Ramos (cell line): Measurements from ENCODE around the gene PTPN21.

ENCODE experiments used
- in situ Hi-C: fragments of 300-500 bp; cut with MboI; formaldehyde crosslinking; loops from one replicate; pipeline ENCODE4 v1.14.3; 2022; ENCODE audit warnings: low sequenced_read_pairs; ENCODE audit not compliant: unreplicated experiment

PTPN21 gene

DNA sequence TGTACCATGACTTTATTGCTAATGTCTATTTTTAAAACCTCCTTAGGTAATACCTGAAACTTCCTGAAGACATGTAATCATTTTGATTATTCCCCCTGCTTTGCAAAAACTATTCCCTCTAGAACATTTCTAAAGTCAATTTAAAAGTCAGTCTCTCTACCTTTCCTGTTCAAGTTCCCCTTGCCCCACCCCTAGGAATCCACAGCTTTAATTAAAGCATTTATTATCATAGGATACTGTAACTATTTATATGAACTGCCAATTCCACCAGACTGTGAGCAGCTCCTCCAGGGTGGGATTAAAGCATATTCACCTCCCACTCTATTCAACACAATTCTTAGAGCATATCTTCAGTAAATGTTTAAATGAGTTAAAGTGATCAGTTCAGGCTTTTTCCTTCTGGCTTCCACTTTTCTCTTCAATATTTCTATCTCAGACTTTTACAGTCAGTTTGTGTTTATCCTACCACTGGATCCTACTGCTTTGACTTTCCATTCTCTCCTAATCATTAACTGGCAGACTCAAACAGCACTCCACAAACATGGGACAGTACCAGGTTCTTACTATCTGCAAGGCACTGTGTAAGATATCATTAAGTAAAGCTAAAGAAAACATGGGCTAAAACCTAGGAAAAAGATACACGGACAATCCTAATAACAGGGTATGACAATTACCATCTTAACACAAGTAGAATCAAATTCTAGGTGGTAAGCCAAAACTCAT, 39.1 kb downstream of the PTPN21 start:
- in situ Hi-C loops = no loop called here

DNA sequence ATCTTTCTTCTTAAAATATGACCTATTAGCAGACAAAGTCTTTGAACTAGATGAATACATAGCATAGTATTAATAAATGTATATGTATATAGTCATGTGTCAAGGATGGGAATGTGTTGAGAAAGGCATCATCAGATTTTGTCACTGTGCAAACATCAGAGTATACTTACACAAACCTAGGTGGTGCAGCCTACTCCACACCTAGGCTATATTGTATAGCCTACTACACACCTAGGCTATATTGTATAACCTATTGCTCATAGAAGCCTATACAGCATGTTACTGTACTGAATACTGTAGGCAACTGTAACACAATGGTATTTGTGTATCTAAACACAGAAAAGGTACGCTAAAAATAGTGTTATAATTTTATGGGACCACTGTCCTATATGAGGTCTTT, 47.6 kb downstream of the PTPN21 start:
- in situ Hi-C loops = no loop called here

DNA sequence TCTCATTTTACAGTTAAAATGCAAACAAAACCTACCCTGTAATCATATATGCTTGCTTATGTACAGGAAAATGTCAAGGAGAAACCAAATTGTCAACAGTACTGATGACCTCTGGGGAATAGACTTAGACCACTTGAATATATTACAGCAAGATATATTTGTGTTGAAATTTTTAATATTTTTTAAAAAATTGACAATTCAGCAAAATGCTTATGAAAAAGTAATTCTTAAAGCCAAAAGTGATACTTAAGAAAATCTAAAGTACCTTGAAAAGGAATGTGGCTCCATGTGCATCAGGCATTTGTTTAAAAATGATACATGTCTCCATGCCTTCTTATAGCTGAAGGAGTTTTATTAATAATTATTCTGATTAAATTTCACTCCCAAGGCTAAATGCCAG, 49.2 kb downstream of the PTPN21 start:
- in situ Hi-C loops = no loop called here

DNA sequence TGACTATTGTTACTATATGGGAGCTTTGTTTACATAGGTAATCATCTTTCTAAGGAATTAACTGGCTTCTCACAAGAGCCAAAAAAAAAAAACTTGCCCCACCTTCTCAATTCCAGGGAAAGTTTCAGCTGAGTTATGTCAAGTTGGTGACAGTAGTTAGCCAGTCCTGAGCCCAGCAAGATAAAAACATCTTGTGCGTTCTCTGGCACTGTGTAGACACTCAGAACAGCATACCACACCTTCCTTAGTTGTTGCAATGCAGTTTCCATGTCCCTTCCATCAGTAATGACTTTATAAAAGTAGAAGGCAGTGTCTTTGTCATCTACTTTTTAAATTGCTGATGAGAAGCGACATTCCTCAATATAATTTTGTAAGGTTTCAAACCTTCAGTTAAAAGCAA, 50.2 kb downstream of the PTPN21 start:
- in situ Hi-C loops = no loop called here

DNA sequence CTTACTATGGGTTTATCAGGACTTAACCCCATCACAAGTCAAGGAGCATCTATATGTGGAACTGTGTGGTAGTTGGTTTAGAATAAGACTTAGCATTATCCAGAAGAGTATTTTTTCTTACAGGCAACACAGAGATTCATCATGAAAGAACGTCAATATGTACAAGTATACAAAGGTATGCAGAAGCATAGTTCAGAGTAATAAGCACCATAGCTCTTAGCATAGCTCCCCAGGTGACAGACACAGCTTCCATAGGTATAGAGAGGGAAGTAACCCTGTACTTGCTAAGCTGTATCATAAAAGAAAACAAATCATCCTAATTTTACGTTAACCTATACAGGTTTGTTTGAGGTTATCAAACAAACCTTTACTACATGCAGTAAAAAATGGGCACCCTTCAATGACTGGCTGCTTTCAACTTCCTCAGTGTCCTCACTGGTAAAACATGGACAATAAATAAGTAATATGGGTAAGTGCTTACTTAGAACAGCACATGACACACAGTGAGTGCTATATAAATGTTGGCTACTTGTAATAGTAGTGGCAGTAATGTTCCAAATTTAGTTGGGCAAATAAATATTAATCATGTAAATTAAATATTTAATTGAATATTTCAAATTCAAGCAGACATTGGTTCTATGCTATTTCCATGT, 50.9 kb downstream of the PTPN21 start:
- in situ Hi-C loops = no loop called here

DNA sequence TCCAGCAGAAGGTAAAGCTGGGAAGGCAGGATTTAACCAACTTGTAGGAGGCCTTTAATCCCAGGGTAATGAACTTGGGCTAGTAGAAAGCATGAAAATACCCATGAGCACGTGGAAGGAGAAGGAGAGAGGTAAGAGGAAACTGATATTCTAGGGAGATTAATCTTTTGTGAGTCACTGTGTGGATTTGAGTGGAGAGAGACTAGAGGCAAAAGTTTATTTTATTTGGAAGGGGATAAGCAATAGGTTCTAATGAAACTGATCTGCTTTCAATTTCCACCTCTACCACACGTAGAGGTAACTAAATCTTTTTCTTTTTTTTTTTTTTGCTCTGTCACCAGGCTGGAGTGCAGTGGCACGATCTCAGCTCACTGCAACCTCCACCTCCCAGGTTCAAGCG, 52.1 kb downstream of the PTPN21 start:
- in situ Hi-C loops = no loop called here

DNA sequence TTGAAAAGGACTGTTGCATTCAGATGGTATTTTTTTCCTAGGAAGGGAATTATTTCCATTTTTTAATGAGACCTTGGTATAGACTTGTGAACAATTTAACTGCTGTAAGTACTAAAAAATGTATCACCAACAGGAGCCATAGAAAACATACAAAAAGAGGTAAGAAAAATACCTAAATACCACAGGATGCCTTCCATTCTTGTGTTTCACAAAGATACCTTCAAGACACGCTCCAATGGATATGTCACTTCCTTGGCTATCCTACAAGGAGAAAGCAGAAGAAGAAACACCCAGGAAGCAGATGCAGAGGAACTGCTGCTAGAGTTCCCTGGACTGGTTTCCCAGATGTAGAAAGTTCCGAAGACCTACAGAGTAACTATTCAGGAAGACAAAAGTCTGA, 54.2 kb downstream of the PTPN21 start:
- in situ Hi-C loops = no loop called here

DNA sequence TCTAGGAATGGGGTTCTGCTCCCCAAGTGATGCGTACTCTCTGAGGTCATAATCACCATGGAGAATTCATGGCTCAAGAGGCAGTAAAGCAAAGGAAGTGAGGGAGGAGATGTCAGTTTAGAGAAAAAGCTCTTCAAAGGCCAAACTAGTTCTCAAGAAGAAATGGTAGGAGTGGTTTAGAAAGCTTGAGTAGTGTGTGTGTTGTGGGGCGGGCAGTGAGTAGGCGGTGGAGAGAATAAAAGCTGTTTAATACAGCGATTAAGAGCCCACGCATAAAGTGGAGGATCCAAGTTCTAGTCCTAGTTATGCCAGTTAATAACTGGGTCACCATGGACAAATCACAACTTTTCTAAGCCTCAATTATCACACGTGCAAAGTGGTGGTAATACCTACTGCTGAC, 55.6 kb downstream of the PTPN21 start:
- in situ Hi-C loops = no loop called here

DNA sequence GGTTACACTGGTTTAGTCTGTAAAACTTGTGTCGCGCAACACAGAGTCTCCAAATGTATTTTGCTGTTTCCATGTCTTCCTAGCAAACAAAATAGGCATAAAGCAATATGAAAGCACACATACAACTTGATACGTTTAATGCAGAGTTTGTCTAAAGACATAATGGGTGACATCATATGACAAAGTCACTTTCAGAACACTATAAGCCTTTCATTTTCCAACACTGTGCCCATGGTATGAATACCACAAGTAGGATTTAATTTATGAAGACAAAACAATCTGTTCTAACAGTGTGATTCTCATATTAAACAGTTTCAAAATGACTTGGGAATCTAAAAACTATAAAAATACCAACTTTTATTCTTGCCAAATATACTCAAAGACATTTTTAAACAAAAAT, 58.4 kb downstream of the PTPN21 start:
- in situ Hi-C loops = no loop called here

DNA sequence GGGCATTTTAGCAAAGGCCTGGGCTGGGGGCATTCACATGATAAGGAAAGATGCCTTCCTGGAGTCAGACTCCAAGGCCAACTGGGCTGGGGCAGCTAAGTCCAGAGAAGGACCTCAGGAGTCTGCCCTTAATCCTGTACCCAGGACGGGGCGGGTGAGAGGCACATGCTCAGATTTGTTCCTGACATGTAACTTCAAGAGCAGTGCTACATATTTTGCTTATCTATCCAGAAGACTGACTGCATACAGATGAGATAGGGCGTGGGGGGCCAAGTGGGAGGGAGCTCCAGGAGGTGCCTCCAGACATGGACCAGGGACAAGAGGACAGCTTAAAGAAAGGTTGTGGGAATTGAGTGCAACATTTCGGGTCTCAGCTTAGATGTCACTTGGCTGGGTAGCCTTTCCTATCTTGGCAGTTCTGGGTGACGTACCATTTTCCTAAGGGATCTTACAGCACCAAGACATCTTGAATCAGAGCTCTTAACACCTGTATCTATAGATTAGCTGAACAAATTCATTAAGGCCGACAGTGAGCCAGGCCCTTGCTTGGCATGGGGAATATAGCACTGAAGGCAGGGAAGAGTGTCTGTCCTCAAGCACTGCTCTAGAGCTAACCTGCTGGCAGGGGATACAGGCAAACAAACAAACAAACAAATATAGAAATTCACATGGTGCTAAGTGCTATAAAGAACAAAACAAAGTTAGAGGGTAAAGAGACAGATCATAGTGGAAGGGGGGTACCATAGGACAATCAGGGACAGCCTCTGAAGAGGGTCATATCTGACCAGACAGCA, 61.2 kb downstream of the PTPN21 start:
- in situ Hi-C loops = no loop called here

DNA sequence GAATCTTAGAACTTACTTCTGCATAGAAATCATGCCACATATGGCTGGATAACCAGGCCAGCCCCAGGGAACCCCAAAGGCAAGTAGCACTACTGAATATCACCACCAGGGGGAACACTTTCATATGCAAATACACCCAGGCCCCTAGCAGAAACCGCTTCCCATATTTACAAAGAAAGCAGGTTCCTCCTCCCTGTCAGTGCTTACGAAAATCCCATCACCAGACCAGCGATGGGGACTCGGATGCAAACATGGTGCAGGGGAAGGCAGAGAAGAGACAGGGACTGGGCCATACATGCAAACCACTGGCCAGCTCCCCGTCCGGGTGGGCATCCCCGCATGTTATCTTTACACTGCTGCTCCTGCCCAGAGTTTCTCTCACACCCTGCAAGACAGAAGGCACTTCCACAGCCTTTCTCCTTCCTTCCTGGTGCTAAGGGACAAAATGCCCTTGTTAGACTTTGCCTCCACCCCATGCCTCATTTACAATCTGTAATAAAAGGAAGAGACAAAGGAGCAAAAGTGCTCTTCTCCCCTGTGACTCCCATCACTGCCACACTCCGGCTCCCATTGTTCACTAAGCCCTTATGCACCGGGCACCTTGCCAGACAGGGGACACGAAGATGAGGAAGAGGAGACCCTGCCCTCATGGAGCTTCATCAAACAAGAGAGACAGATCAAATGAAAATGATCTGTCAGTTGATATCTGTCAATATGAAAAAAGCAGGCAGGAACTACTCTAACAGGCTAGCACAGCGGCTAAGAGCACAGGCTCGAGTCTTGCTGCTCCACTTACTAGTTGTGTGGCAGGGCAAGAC, 62.3 kb downstream of the PTPN21 start:
- in situ Hi-C loops = no loop called here

DNA sequence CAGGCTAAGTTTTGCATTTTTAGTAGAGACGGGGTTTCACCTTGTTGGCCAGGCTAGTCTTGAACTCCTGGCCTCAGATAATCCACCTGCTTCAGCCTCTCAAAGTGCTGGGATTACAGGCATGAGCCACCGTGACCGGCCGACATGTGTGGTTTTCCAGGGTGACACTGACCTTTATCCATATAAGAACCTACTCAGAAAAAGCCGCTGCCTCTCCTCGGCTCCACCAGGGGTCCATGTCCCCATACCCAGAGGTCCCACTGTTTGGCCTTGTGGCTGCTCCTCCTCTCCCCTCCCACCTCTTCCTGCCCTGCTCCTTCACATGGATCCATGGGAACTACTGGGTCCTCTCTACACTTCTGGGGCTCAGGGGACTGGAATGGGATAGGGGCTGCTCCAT, 64.6 kb downstream of the PTPN21 start:
- in situ Hi-C loops = no loop called here

DNA sequence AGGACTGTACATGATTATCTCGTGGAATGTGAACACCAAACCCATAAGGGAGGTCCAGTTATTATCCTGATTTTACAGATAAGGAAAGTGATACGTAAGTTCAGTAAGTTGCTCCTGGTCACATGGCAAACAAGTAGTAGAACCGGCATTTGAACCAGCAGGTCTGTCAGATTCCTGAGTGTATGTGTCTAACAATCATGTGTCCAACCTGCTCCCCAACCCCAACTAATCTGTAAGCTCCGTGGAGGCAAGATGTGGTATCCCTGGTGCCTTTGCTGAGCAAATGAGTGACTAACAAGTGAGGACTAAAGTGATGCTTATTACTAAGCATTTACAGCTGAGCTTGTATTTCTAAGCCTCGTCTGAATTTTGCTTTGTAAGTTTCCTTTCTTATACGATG, 65.9 kb downstream of the PTPN21 start:
- in situ Hi-C loops = no loop called here

DNA sequence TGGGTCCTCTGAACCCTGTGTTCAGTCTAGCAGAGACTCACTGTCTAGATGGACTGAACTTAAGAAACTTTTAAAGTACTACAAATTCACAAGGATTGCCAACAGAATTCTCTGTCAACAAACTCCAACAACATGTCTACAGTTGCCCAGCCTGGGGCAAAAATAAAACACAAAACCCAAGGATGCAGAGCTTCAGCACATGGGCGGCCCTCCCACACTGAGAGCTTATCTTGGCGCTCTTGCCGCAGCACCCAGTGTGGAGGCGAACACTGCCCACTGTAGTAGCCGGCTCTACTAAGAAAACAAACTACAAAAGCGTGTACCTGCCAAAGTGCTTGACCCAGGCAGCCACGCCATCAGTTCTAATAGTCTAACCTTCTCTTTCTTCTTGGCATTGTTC, 66.7 kb downstream of the PTPN21 start:
- in situ Hi-C loops = no loop called here

DNA sequence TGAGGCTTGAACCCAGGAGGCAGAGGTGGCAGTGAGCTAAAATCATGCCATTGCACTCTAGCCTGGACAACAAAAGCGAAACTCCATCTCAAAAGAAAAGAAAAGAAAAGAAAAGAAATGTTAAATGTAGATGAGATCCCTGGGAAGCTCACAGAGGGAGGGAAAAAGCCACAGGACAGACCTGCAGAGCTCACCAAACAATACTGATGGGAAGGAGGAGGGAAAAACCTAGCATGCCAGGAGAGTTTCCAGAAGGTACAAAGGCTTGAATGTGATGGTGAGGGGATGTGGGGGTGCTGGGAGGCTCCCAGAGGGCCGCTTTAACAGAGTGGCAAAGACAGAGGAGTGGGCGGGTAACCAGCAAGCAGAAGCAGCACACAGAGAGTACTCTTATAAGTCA, 72.3 kb downstream of the PTPN21 start:
- in situ Hi-C loops = no loop called here

DNA sequence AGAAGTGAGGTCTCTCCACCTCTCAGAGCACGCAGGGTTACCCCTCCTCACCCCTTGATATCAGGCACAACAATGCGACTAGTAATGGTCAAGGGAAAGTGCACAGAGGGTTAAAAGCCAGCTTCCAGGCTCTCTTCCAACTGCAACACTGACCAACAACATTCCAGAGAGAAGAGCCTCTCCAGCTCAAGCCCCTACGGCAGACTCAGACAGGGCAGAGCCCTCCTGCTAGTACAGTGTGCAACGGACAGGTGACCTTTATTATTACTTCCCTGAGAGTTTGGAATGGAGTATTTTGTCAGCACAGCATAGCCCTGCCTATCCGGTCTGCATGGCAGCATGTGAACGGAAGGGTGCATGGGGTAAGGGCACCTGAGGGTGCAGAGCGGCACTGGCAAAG, 73.0 kb downstream of the PTPN21 start:
- in situ Hi-C loops = no loop called here

DNA sequence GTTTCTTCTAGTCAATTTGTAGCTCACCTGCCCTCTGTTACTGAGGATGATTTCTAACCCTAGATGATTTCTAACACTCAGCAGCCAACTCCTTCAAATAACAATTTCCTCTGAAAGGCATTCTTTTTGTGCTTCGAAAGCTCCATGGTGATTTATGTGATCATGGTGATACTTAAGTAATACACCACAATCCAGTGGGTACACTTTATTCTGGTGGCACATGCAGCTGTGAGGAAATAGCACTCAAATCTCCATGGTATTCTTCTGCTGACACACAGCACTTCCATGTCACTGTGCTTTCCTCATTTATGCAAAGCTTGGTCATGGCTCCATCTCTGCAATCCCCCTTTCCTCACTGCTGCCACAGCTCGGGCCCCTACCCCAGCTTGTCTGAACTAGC, 73.7 kb downstream of the PTPN21 start:
- in situ Hi-C loops = no loop called here

DNA sequence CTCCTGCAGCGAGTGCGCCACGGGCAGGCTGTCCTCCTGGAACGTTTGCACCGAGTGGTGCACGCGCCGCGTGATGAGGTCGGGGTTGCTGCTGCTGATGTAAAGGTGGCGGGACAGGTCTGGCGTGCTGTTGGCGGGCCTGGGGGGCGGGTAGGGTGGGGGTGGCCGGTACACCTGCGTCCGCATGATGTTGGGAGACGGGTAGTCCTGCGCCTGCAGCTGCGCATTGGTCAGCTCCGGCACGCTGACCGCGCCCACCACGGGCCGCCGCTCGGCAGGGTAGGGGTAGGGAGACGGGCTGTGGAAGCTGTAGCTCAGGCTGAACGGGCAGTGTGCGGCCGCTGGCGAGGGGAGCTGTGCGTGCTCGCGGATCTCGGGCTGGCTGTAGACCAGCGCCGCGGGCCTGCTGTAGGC, 75.2 kb downstream of the PTPN21 start:
- in situ Hi-C loops = loop anchor here (10.0 kb wide), 1 partner anchor 535 kb away; no protein-coding TSS in a partner anchor

DNA sequence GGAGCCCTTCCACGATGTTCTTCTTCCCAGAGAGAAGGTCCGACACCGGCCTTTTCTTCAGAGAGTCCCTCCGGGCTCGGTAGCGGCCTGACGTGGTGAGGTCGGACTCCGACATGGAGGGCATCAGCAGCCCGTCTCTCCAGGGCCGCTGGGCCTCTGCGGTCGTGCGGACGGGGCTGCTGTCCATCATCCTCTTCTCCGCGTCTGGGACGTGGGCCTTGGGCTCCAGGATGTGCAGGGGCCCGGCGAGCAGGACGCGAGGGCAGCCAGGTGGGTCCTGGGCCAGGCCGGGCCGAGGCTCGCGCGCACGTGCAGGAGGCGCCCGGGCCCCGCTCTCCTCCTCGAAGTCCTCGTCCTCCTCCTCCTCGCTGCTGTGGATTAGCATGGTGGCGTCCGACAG, 75.9 kb downstream of the PTPN21 start:
- in situ Hi-C loops = loop anchor here (10.0 kb wide), 1 partner anchor 534 kb away; no protein-coding TSS in a partner anchor

DNA sequence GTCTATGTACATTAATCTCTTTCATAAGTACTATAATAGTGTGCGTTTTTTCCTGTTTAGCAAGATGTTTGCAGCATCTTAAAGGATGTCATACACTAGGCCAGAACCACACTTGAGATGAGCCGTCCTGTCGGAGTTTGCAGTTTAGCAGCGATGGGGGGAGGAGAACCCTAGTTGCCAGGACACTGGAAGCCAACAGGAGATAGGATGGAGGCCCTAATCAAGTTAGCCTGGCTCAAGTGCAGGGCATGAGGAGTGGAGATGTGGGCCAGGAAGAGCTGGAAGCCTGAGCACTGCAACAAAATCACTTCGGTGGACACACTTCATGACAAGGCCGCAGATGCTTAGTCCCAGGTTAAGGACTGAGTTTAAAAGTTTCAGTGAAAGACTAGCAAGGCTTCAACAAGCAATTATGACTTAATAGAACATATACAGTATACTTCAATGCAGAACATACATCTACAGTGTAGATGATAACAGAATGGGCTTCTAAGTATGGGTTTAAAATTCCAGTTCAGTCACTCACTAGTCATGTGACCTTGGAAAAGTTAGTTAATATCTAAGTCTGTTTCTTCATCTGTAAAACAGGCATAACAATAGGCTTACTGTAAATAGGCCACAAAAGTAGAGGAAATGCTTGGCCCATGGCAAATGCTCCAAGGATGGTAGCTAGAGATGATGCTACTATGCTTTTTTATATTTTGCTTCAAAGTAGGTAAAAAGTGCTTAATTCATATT, 77.1 kb downstream of the PTPN21 start:
- in situ Hi-C loops = loop anchor here (10.0 kb wide), 1 partner anchor 533 kb away; no protein-coding TSS in a partner anchor
